ENCODE measurements around the gene LIPT2. TPM values are rescaled to one million over a fixed set of nuclear protein-coding genes. Genes with fewer than 3 reads are reported as not detected.

LIPT2 gene
- total and polyA plus RNA-seq, 2 donors (not counting 3 experiments of a cell fraction or from before 2014, with no cell fraction given) = 1.7 to 4.1 TPM

DNA sequence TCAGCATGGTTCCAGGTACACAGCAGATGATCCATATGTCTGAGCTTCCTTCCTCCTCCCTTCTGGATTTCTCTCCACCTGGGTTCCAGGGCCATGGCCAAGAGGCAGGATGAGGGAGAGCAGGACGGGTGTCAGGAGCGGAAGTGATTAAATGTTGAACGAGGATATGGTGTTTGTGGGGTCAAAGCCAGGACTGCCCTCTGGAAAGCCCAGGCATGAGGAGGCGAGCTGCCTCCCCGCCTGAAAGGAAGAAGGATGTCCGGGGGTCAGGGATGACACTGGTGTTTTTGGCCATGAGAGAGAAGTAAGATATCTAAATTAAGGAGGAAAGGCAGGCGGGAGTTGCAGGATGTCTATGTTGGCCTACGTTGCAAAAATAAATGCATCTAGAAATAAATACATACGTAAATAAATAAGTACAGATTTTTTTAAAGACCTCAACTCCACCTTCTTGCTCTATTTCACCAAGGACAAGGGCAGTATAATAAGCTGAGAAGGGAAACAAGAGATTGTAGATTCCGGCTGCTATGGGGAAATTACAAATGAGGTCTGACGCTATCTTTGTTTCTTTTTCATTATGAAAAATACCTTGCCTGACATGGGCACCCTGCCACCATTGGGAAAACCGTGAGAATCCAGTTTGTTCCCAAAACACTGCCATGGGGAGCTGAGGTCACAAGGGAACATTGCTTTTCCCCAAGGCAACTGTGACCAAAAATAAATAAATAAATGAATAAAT lies 27.6 kb upstream of the LIPT2 start:
- Histone ChIP-seq H3K4me1 (ENCODE audit: control insufficient read depth, extremely low read depth, insufficient read depth, low read length) (peaks cover 10% of the 10 kb centered on the region), H3K9me1 (replicated peaks; ENCODE audit: control insufficient read depth, extremely low read depth, insufficient read depth, low read length) (no peaks in the 10 kb centered on the region), H3K27ac (ENCODE audit: insufficient read depth, low read depth, low read length) (no peak overlapping the region), H4K20me1 (replicated peaks; ENCODE audit: control insufficient read depth, extremely low read depth, insufficient read depth, low read length) (no peaks in the 10 kb centered on the region), H2AFZ (ENCODE audit: low read depth, low read length) (no peak overlapping the region), H3K9ac (replicated peaks; ENCODE audit: extremely low read depth, insufficient read depth, low read length) (no peak overlapping the region), H3K79me2 (ENCODE audit: control insufficient read depth, insufficient read depth, low read length) (no peaks in the 10 kb centered on the region), H3K4me2 (ENCODE audit: insufficient read depth, low read length) (peak overlapping the region; percentile 16), H3K36me3 (ENCODE audit: control insufficient read depth in 2 of 2, extremely low read depth in 1 of 2, insufficient read depth in 2 of 2, low read length in 2 of 2) (no peaks in the 10 kb centered on the region), H3K9me3 (replicated peaks; ENCODE audit: control insufficient read depth, insufficient read depth, low read length) (no peaks in the 10 kb centered on the region), H3K4me3 (replicated peaks in 1 of 3; ENCODE audit: insufficient read depth in 1 of 3, low read depth in 1 of 3, low read length in 3 of 3) (no peak overlapping the region), H3K27me3 (ENCODE audit: control insufficient read depth in 2 of 2, insufficient read depth in 2 of 2, low read length in 2 of 2) (peaks cover 8 to 15% of the 10 kb centered on the region in 2 experiments)
- dilution Hi-C loops (cut with MboI; ENCODE audit: extremely low pct_ligation_motif_present, low sequenced_read_pairs) (no loop called here), intact Hi-C loops (cut with micrococcal nuclease) (no loop called here)
- ChIA-PET POLR2A (no interaction called here), CTCF (no interaction called here)
- no TSS peak for BruUV-seq (replicated peaks)
- TF ChIP-seq CTCF (IDR thresholded peaks at IDR 0.05; ENCODE audit: extremely low read depth in 1 of 2, insufficient read depth in 1 of 2, low read depth in 1 of 2, low read length in 2 of 2) (no peak), POLR2A (IDR thresholded peaks at IDR 0.05; ENCODE audit: low read depth, low read length) (no peak), FOS (IDR thresholded peaks at IDR 0.05; ENCODE audit: borderline replicate concordance, insufficient read depth, low read length) (no peak), EZH2 (IDR thresholded peaks at IDR 0.05; ENCODE audit: borderline replicate concordance, low read depth, low read length, severe bottlenecking) (no peak), JUN (IDR thresholded peaks at IDR 0.05; ENCODE audit: borderline replicate concordance, insufficient read depth, insufficient read length, low read depth) (no peak), GATA2 (IDR thresholded peaks at IDR 0.05; ENCODE audit: insufficient read depth, insufficient read length, low read depth, low read length) (no peak), MYC (IDR thresholded peaks at IDR 0.05; ENCODE audit: low read depth, low read length) (no peak), POLR2AphosphoS5 (IDR thresholded peaks at IDR 0.05; ENCODE audit: insufficient read depth, low read depth, low read length) (no peak)
- TF ChIP-seq, protein P1, sequence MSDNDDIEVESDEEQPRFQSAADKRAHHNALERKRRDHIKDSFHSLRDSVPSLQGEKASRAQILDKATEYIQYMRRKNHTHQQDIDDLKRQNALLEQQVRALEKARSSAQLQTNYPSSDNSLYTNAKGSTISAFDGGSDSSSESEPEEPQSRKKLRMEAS (IDR thresholded peaks at IDR 0.05; ENCODE audit: insufficient read depth, insufficient read length) = no peak
- FAIRE-seq = no peak
- DNase-seq (ENCODE audit: low read depth, low spot score) = peak; percentile 43
